ENCODE measurements around the gene RHOBTB1.

DNA sequence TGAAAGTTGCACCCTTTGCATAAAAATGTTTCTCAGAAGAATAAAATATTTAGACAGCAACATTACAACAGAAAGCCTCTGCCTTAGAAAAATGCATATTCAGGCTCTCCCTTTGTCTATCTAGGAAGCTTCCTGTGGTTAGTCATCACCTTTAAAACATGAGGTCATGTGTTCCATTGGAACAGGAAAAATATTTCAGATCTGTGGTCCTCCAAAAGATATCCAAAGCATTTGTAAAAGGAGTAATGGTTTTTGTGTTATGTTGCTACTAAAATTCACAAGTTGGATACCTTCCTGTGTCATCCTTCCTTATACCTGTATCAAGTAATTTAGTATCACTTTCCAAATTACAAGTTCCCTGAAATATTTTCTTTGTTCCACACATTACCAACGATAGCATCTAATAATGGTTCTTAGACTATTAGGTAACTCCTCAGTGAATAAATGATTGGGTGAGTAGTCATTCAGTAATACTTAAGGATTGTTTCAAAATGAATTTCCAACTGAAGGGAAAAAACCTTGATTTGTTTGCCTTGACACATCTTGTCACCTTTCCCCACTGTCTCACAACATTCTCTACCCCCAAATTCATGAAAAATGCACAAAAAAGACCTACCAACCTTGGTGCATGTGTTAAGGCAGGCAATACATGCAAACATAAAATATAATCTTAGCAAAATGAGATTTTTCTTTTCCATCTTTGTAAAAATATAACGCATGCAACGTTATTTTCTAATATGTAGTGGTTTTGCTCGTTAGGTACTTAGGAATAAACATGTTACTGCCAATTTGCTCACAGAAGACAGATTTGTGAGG, 19.7 kb upstream of the RHOBTB1 start:
- TF ChIP-seq, protein P1, sequence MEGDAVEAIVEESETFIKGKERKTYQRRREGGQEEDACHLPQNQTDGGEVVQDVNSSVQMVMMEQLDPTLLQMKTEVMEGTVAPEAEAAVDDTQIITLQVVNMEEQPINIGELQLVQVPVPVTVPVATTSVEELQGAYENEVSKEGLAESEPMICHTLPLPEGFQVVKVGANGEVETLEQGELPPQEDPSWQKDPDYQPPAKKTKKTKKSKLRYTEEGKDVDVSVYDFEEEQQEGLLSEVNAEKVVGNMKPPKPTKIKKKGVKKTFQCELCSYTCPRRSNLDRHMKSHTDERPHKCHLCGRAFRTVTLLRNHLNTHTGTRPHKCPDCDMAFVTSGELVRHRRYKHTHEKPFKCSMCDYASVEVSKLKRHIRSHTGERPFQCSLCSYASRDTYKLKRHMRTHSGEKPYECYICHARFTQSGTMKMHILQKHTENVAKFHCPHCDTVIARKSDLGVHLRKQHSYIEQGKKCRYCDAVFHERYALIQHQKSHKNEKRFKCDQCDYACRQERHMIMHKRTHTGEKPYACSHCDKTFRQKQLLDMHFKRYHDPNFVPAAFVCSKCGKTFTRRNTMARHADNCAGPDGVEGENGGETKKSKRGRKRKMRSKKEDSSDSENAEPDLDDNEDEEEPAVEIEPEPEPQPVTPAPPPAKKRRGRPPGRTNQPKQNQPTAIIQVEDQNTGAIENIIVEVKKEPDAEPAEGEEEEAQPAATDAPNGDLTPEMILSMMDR (conservative IDR thresholded peaks at IDR 0.05; ENCODE audit: low read depth in 2 of 2): no peak
- TF ChIP-seq STAT1 (IDR thresholded peaks at IDR 0.05; ENCODE audit: unreplicated experiment) (no peak), EZH2 (IDR thresholded peaks at IDR 0.05; ENCODE audit: low read depth, unreplicated experiment) (no peak)

All from GM23338 (cell line).